ENCODE data around the gene TXNDC11. TPM values are rescaled to one million over a fixed set of nuclear protein-coding genes. Genes with fewer than 3 reads are reported as not detected.
A peak's percentile ranks its signal among the peaks of the same experiment; 100 is the strongest.
"Not testable (repeated sequence)": the region's sequence is repeated elsewhere in the genome, so short reads cannot be mapped to it uniquely, and the experiment has no call there.

TXNDC11 gene
- total RNA-seq, 1 donor from 2014 or later = 29.0 TPM

GRCh38 chr16:11788914-11789313 is 46.3 kb upstream of the TXNDC11 start:
- Histone ChIP-seq H3K9me3 (ENCODE audit: insufficient read depth, low read depth, low read length) (no peaks in the 10 kb centered on the region), H3K4me3 (ENCODE audit: insufficient read depth, low read depth, low read length) (no peak overlapping the region), H3K79me2 (ENCODE audit: insufficient read depth, low read length) (peaks cover 96% of the 10 kb centered on the region), H3K4me2 (ENCODE audit: low read length) (no peak overlapping the region), H3K36me3 (ENCODE audit: insufficient read depth, low read length) (peaks cover 5% of the 10 kb centered on the region), H3K4me1 (ENCODE audit: insufficient read depth, low read length) (peaks cover 2% of the 10 kb centered on the region), H3K9ac (ENCODE audit: low read length) (no peak overlapping the region), H3K27me3 (ENCODE audit: insufficient read depth, low read length) (no peaks in the 10 kb centered on the region), H4K20me1 (ENCODE audit: insufficient read depth, low read length) (peaks cover 70% of the 10 kb centered on the region), H3K27ac (ENCODE audit: low read depth, low read length) (no peak overlapping the region), H2AFZ (ENCODE audit: low read depth, low read length) (no peak overlapping the region)
- Mint-ChIP-seq H3K9me3 (ENCODE audit: unreplicated experiment) (no peaks in the 10 kb centered on the region), H3K4me3 (ENCODE audit: unreplicated experiment) (no peak overlapping the region), H3K27me3 (ENCODE audit: low read depth, unreplicated experiment) (no peaks in the 10 kb centered on the region), H3K4me1 (ENCODE audit: low read depth, unreplicated experiment) (peaks cover 35% of the 10 kb centered on the region), H3K27ac (ENCODE audit: unreplicated experiment) (no peak overlapping the region), H3K36me3 (ENCODE audit: low read depth, unreplicated experiment) (peaks cover 8% of the 10 kb centered on the region)
- FAIRE-seq (no peak), DNase-seq (ENCODE audit: low read depth) (no peak)
- no peak for TF ChIP-seq EZH2 (IDR thresholded peaks at IDR 0.05; ENCODE audit: insufficient read depth, low read length)
- TF ChIP-seq, protein P1, sequence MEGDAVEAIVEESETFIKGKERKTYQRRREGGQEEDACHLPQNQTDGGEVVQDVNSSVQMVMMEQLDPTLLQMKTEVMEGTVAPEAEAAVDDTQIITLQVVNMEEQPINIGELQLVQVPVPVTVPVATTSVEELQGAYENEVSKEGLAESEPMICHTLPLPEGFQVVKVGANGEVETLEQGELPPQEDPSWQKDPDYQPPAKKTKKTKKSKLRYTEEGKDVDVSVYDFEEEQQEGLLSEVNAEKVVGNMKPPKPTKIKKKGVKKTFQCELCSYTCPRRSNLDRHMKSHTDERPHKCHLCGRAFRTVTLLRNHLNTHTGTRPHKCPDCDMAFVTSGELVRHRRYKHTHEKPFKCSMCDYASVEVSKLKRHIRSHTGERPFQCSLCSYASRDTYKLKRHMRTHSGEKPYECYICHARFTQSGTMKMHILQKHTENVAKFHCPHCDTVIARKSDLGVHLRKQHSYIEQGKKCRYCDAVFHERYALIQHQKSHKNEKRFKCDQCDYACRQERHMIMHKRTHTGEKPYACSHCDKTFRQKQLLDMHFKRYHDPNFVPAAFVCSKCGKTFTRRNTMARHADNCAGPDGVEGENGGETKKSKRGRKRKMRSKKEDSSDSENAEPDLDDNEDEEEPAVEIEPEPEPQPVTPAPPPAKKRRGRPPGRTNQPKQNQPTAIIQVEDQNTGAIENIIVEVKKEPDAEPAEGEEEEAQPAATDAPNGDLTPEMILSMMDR (IDR thresholded peaks at IDR 0.05; ENCODE audit: insufficient read depth, low read depth, low read length) = no peak

DNA sequence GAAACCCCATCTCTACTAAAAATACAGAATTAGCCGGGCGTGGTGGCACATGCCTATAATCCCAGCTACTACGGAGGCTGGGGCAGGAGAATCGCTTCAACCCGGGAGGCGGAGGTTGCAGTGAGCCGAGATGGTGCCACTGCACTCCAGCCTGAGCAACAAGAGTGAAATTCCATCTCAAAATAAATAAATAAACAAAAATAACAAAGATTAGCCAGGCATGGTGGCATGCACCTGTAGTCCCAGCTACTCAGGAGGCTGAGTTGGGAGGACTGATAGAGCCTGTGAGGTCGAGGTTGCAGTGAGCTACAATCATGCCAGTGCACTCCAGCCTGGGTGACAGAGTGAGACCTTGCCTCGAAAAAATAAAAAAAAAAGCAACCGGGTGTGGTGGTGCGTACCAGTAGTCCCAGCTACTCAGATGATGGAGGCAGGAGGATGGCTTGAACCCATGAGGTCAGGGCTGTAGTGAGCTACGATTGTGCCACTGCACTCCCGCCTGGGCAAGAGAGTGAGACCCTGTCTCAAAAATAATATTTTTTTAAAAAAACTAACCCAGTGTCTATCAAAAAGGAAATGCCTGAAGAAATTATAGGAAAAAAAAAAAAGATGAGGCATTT is 42.4 kb upstream of the TXNDC11 start:
- not testable (repeated sequence) for H3K9me3 ChIP-seq (ENCODE audit: insufficient read depth, low read depth, low read length); H3K27me3 ChIP-seq (ENCODE audit: insufficient read depth, low read length); H3K4me3 Mint-ChIP-seq (ENCODE audit: unreplicated experiment); H3K27me3 Mint-ChIP-seq (ENCODE audit: low read depth, unreplicated experiment); H3K36me3 Mint-ChIP-seq (ENCODE audit: low read depth, unreplicated experiment); H2AFZ ChIP-seq (ENCODE audit: low read depth, low read length); H3K9ac ChIP-seq (ENCODE audit: low read length); DNase-seq (ENCODE audit: low read depth); H3K27ac Mint-ChIP-seq (ENCODE audit: unreplicated experiment); H3K4me3 ChIP-seq (ENCODE audit: insufficient read depth, low read depth, low read length); H3K27ac ChIP-seq (ENCODE audit: low read depth, low read length); FAIRE-seq; H3K4me2 ChIP-seq (ENCODE audit: low read length); H3K9me3 Mint-ChIP-seq (ENCODE audit: unreplicated experiment)
- H3K36me3 ChIP-seq (ENCODE audit: insufficient read depth, low read length) = peaks cover 12% of the 10 kb centered on the region
- H3K4me1 ChIP-seq (ENCODE audit: insufficient read depth, low read length) = peaks cover 26% of the 10 kb centered on the region
- H3K79me2 ChIP-seq (ENCODE audit: insufficient read depth, low read length) = peaks cover 81% of the 10 kb centered on the region
- H3K4me1 Mint-ChIP-seq (ENCODE audit: low read depth, unreplicated experiment) = peaks cover 38% of the 10 kb centered on the region
- peaks cover 43% of the 10 kb centered on the region for H4K20me1 ChIP-seq (ENCODE audit: insufficient read depth, low read length)

- Histone ChIP-seq H4K20me1 (ENCODE audit: insufficient read depth, low read length) (peaks cover 38% of the 10 kb centered on the region), H3K36me3 (ENCODE audit: insufficient read depth, low read length) (peaks cover 10% of the 10 kb centered on the region), H3K4me1 (ENCODE audit: insufficient read depth, low read length) (peaks cover 26% of the 10 kb centered on the region), H3K27ac (ENCODE audit: low read depth, low read length) (peak overlapping the region; percentile 91), H3K79me2 (ENCODE audit: insufficient read depth, low read length) (peaks cover 81% of the 10 kb centered on the region)
- not testable (repeated sequence) for H3K9me3 Mint-ChIP-seq (ENCODE audit: unreplicated experiment); H3K27me3 Mint-ChIP-seq (ENCODE audit: low read depth, unreplicated experiment); H3K4me2 ChIP-seq (ENCODE audit: low read length); H3K4me3 ChIP-seq (ENCODE audit: insufficient read depth, low read depth, low read length); H2AFZ ChIP-seq (ENCODE audit: low read depth, low read length); H3K36me3 Mint-ChIP-seq (ENCODE audit: low read depth, unreplicated experiment); H3K9me3 ChIP-seq (ENCODE audit: insufficient read depth, low read depth, low read length); H3K9ac ChIP-seq (ENCODE audit: low read length); H3K27me3 ChIP-seq (ENCODE audit: insufficient read depth, low read length); H3K27ac Mint-ChIP-seq (ENCODE audit: unreplicated experiment); FAIRE-seq; DNase-seq (ENCODE audit: low read depth); H3K4me3 Mint-ChIP-seq (ENCODE audit: unreplicated experiment)
- peaks cover 37% of the 10 kb centered on the region for H3K4me1 Mint-ChIP-seq (ENCODE audit: low read depth, unreplicated experiment)
Measured at GRCh38 chr16:11784381-11784780, 41.7 kb upstream of the TXNDC11 start.
